HG02943 (cell line): ENCODE results near the gene TMEM132C.

Source experiments
- ATAC-seq: cut with Tn5 transposase; IDR thresholded peaks from one replicate; pipeline ENCODE4 v1.9.1; 2021; ENCODE audit warnings: mild to moderate bottlenecking, low read depth, moderate library complexity; ENCODE audit not compliant: unreplicated experiment

Gene TMEM132C

DNA sequence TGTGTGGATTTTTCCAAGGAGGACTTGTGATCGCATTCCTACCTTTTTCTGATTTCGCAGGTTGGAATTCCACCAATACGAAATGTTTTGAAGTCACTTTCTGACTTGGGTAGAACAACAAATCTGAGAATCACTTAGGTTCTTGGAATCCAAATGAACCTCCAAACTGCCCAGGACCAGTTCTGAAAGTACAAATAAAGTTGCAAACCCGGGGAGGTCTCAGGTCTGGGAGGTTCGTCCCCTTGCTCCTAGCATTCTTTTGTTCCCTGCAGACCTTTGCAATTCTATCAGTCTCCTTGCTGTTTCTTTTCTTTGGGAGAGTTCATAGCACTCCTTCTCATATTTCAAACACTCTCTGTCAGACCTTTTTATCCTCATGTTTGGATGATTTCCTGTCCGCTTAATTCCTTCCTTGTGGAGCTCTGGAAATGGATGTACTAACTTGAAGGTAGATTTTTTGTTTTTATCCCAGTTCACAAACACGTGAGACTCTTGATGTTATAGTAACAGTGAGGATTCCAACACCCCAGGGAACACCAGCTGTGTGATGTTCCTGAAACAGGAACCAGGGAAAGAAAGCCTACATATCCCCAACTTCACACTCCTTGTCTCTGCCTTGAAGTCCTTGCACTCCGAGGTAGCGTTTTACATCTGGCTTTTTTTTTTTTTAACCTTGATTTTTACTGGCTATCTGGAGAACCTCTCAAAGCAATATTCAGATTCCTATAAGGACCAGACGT lies 70.6 kb downstream of the TMEM132C start:
- no peak for ATAC-seq

GRCh38 chr12:128338386-128339125 lies 71.6 kb downstream of the TMEM132C start:
- ATAC-seq = no peak

DNA sequence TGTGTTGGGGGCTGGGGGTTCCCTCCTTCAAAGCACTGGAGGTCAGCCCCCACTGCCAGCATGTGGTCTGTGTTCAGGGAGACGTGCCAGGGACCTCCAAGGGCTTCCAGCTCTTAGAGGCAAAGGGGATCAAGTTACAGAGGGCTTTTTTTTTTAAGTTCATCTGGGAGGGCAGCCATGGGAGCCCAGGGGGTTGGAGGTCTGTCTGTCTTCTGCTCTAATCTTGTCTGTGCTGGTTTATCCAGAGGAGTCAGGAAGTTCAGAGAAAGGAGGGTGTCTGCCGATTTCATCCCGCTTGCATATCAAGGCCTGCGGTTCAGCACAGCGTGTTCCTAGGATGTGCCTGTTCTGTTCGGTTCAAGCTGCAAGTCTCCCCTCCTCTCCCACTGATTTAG lies 72.2 kb downstream of the TMEM132C start:
- ATAC-seq = no peak

GRCh38 chr12:128339631-128340030 lies 72.7 kb downstream of the TMEM132C start:
- no peak for ATAC-seq

DNA sequence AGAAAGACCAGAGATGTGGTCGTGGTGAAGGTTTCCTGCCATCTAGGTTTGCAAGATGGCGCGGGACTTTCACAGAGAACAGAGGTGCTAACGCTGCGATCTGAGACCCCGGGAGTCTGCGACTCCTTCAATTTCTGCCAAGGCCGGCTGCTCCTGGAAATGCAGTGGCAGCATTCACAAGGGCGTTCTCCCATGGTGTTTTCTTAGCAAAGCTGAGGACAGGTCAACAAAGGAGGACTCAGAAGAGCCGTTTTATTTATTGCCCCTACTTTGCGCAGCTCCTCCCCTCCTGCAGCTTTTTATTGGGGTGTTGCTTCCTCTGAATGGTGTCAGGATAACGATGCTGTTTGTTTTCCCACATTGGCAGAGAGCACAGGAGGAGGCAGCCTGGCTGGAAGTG lies 86.3 kb downstream of the TMEM132C start:
- ATAC-seq = no peak

DNA sequence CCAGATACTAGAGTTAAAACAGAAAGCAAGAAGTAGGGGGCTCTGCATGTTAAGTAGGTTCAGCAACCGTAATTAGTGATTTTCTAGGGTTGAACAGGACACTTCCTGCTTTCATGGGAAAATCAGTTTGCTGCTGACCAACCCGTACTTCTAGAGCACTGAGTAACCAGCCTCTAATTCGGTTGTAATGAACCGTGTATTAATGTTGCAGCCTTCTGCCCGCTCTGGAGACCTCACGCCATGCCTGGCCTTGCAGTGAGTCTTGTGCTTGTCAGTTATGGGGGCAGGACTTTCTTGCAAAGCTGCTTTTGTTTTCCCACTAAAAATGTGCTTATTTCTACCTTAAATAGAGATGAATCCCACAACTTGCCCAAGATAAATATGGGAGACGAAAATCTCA lies 89.6 kb downstream of the TMEM132C start:
- no peak for ATAC-seq

DNA sequence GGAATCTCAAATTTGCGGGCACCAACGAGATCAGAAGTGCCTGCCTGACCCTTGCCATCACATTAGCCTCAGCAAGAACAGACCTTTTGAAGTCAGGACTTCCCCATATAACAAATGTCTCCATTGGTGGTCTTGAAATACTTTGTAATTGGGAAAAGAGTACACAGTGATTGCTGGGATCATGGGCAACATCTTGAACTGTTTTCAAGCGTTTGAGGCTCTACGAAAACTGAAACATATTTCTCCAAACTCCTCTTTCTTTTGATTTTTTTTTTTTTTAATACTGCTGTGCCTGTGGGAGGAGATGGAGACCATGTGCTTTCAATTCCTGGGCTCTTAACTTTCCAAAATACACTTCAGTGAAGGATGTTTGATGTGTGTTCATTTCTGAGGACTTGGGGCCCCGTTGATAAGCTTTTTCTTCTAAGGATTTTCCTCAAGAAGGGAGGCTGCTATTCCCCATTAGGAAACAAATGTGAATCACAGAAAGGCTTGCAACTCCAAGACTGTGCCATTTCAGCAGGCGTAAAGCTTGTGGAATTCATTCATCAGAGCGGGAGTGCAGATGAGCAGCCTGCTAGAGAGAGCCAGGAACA lies 94.5 kb downstream of the TMEM132C start:
- ATAC-seq = no peak

- no peak for ATAC-seq
Measured at GRCh38 chr12:128365032-128365431, 98.1 kb downstream of the TMEM132C start.

DNA sequence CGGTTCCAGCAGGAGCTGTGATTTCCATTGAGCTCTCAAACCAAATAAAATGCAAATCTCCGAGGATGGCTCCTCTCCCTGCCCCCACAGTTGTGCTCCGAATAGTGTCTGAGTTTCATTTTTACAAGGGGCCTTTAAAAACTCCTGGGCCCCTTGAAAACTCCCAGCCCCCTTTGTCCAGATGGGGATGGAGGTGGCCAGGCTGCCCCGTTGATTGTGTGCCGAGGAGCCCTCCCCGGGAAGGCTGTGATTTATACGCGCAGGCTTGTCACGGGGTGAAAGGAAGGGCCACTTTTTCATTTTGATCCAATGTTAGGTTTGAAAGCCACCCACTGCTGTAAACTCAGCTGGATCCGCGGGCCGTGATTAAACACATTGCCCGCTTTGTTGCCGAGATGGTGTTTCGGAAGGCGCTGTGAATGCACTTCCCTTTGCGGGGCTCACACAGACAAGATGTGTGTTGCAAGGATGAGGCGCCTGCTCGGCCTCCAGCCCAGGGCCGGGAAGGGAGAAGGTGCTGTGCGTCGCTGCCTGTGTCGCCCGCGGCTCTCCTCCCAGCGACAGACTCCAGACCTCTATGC lies 98.8 kb downstream of the TMEM132C start:
- ATAC-seq = no peak

GRCh38 chr12:128367961-128368360 lies 101.0 kb downstream of the TMEM132C start:
- ATAC-seq = no peak

DNA sequence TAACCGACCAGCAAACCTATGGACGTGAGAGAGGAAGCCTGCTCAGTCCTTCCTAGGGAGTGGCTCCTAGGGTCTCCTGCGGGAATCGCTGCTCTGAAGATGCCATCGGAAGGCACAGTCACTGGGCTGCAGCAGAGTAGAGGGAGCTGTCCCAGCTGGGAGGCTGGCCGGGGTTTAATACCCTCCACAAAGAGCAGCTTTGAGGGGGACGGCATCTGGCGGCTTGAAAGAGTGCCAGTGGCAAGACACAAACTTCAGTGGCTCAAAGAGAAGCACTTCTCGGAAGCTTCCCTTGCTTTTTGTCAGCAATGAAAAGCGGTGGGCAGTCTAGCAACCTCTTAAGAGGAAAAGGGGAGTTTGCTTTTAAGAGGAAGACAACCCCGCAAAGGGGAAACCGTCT lies 114.6 kb downstream of the TMEM132C start:
- ATAC-seq = no peak

DNA sequence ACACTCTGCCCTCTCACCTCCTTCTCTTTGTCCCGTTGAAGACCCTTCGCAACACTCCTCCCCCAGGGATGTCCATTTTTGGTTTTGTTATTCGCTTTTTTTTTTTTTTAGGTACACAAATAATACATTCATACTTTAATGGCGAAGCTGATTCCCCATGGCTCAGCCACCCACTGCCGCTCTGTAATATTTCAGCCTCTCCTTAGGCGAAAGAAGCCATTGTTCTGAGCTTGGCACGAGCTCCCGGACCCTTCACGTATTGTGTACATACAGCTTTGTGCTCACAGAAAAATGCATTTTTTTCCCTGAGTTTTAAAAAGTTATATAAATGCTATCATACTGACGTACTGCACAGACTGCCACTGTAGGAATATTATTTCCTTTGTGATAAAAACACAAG lies 115.0 kb downstream of the TMEM132C start:
- no peak for ATAC-seq

DNA sequence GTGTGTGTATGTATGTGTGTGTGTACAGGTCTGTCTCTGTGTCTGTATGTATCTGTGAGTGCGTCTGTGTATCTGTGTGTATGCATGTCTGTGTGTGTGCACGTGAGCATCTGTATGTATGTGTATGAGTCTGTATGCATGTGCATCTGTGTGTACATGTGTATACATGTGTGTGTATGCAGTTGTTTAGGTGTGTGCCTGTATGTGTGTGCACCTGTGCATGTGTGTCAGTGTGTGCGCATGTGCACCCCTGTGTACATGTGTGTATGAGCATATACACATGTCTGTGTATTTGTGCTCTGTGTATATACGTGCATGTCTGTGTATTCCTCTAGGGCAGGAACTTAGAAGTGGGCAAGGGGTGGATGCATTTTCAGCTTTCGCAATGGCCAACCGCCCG lies 116.0 kb downstream of the TMEM132C start:
- ATAC-seq = no peak

DNA sequence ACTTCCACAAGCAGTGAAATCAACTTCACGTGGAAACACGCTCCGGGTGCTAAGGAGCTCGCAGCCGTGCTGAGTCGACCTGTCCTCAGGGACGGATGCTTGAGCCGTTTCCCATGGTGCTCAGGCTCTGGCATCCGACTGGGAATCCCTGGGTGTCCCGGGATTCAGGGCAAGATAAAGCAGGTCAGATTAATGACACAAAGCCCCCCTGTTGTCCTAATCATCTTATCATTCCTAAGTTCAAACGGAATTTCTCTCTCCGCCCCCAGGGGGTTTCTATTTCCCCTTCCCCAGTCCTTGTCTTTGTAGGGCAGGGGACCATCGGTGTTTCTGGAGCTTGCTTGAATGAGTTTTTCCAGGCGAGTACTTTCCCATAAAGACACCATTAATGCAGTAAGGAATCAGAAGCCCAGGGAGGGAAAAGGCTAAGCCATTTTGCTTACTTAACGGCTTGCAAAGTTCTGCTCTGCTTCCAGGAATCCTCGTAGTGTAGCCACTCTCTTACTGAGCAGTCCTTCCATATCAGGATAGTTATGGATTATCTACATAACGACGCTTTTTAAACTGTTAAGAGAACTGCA lies 116.5 kb downstream of the TMEM132C start:
- no peak for ATAC-seq

DNA sequence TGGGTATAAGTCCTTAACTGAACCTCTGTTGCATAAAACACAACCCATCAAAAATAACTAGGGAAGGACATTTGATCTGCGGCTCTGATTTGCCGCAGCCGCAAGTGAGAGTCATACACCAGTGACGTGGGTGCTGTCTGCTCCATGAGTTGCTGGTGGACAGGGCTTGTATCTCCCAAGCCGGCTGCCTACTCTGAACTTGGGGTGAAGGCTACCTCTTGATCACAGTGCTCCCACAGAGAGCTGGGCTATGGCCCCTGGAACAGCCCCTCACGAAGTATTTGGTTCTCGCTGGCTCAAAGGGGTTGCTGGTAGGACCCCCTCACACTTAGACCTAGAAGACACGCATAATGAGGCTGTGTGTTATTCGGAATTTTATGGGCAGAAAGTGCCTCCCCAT lies 118.8 kb downstream of the TMEM132C start:
- no peak for ATAC-seq

DNA sequence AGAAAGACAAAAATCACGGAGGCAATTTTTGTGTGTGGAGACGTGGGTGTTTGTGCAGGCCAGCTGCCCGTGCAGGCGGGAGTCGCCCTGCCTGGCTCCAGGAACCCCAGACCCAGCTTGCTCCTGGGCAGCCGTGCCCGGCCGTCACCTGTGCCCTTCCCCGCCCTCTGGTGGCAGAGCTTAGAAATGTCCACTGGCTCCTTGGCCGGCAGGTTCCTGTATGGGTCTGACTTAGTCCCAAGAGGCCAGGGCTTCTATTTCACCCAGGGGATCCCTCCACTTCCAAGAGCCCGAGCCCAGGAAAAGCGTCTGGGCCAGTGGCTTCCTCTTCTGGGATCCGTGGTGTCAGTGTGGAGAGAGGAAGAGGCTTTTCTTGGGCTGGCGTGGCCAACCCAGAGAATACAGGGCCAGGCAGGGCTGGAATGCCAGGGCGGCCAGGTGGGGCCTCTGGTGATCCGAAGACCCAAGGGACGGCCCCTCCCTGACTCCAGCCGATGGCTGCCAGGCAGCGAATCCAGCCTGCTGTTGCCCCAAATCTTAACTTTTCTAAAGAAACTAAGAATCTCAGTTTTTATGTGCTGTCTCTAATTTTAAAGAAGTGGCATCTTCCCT lies 120.9 kb downstream of the TMEM132C start:
- ATAC-seq = peak; percentile 77

GRCh38 chr12:128388461-128389000 lies 121.6 kb downstream of the TMEM132C start:
- ATAC-seq = no peak

GRCh38 chr12:128393346-128393745 lies 126.4 kb downstream of the TMEM132C start:
- ATAC-seq = no peak

- no peak for ATAC-seq
Measured at GRCh38 chr12:128394137-128394536, 127.2 kb downstream of the TMEM132C start.

GRCh38 chr12:128399253-128399652 lies 132.3 kb downstream of the TMEM132C start:
- no peak for ATAC-seq
